Endothelial cell of umbilical vein (primary cell): ENCODE measurements around the gene GNAQ.

Experiments
- POLR2A ChIP-seq: IDR thresholded peaks from 2 replicates; pipeline ENCODE4 v1.6.1; 2012; ENCODE audit warnings: low read depth, mild to moderate bottlenecking, control low read depth, low read length
- TF ChIP-seq, protein P1 (sequence below), 2 donors: IDR thresholded peaks; 1 replicate in 1 of 2; 2 replicates in 1 of 2; pipeline ENCODE4 v1.5.1; 2011; ENCODE audit warnings: low read length in 2 of 2, mild to moderate bottlenecking in 2 of 2, moderate library complexity in 2 of 2, control low read depth in 1 of 2, inconsistent platforms in 1 of 2, low read depth in 1 of 2; ENCODE audit not compliant: insufficient read depth in 1 of 2; ENCODE audit errors: extremely low read depth in 1 of 2

DNA sequence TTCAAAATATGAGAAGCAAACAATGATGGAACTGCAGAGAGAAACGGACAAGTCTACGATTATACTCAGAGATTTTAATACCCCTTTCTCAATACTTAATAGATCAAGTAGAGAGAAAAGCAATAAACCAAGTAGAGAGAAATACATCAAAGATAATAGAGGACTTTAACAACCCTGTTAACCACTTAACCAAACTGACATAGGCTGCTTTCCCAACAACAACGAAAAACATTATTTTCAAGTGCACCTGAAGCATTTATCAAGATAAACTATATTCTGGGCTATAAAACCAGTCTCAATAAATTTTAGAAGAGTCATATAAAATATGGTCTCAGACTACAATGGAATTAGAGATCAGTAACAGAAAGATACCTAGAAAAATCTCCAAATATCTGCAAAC, 67.4 kb downstream of the GNAQ start:
- TF ChIP-seq, protein P1, sequence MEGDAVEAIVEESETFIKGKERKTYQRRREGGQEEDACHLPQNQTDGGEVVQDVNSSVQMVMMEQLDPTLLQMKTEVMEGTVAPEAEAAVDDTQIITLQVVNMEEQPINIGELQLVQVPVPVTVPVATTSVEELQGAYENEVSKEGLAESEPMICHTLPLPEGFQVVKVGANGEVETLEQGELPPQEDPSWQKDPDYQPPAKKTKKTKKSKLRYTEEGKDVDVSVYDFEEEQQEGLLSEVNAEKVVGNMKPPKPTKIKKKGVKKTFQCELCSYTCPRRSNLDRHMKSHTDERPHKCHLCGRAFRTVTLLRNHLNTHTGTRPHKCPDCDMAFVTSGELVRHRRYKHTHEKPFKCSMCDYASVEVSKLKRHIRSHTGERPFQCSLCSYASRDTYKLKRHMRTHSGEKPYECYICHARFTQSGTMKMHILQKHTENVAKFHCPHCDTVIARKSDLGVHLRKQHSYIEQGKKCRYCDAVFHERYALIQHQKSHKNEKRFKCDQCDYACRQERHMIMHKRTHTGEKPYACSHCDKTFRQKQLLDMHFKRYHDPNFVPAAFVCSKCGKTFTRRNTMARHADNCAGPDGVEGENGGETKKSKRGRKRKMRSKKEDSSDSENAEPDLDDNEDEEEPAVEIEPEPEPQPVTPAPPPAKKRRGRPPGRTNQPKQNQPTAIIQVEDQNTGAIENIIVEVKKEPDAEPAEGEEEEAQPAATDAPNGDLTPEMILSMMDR (IDR thresholded peaks at IDR 0.05; ENCODE audit: extremely low read depth in 1 of 2, insufficient read depth in 1 of 2, low read depth in 1 of 2, low read length in 2 of 2): no peak
- no peak for TF ChIP-seq POLR2A
